Epithelial cell of proximal tubule (primary cell): Measurements from ENCODE around the gene CYP4F8. TPM values are rescaled to one million over a fixed set of nuclear protein-coding genes. Genes with fewer than 3 reads are reported as not detected.

Experiments used
- DNase-seq: peaks from one replicate; pipeline ENCODE4 v3.0.0-alpha.2; 2011; ENCODE audit warnings: low read depth
- H3K4me3 ChIP-seq: 2 replicates; pipeline ENCODE4 v1.5.1; 2011; ENCODE audit warnings: low read depth, mild to moderate bottlenecking, low read length
- CTCF ChIP-seq: conservative IDR thresholded peaks from 2 replicates; pipeline ENCODE4 v1.5.1; 2012; ENCODE audit warnings: low read depth, mild to moderate bottlenecking, low read length
- total RNA-seq: library from RNA; depleted of rRNA; stranded (reverse); fragments of >200 nt; gene quantifications from 2 replicates; pipeline ENCODE4 v1.2.3, GENCODE V29; 2015

The CYP4F8 gene
- total RNA-seq, 1 donor from 2014 or later, result not detected

- peak; percentile 95 for TF ChIP-seq CTCF
- DNase-seq, result no peak
- H3K4me3 ChIP-seq, result no peak overlapping the region
Measured at GRCh38 chr19:15629003-15629880, 14.2 kb downstream of the CYP4F8 start.

- no peak overlapping the region for H3K4me3 ChIP-seq
- peak; percentile 36 for TF ChIP-seq CTCF
- no peak for DNase-seq
Measured at GRCh38 chr19:15631817-15632216, 16.8 kb downstream of the CYP4F8 start.

- no peak for DNase-seq
- H3K4me3 ChIP-seq, result no peak overlapping the region
- TF ChIP-seq CTCF, result no peak
Measured at GRCh38 chr19:15633082-15633835, 18.2 kb downstream of the CYP4F8 start.

- no peak overlapping the region for H3K4me3 ChIP-seq
- no peak for TF ChIP-seq CTCF
- no peak for DNase-seq
Measured at GRCh38 chr19:15634105-15634504, 19.1 kb downstream of the CYP4F8 start.

GRCh38 chr19:15635016-15635805 lies 20.2 kb downstream of the CYP4F8 start:
- H3K4me3 ChIP-seq, result no peak overlapping the region
- no peak for DNase-seq
- no peak for TF ChIP-seq CTCF

- H3K4me3 ChIP-seq, result no peak overlapping the region
- no peak for DNase-seq
- no peak for TF ChIP-seq CTCF
Measured at GRCh38 chr19:15636026-15636425, 21.0 kb downstream of the CYP4F8 start.
